Measurements from ENCODE around the gene METTL23. TPM values are rescaled to one million over a fixed set of nuclear protein-coding genes. Genes with fewer than 3 reads are reported as not detected.
A peak's percentile ranks its signal among the peaks of the same experiment; 100 is the strongest.

The METTL23 gene
- total RNA-seq, 2 experiments from 2014 or later, result 33.0 to 35.7 TPM

- Mint-ChIP-seq H3K36me3 (ENCODE audit: low read depth) (peaks cover 48% of the 10 kb centered on the region), H3K27ac (no peak overlapping the region), H3K9me3 (no peaks in the 10 kb centered on the region), H3K4me3 (no peak overlapping the region), H3K27me3 (no peaks in the 10 kb centered on the region), H3K4me1 (peaks cover 24% of the 10 kb centered on the region)
- ChIA-PET CTCF (interaction anchor here (0.9 to 1.5 kb wide), 3 partner anchors 9 to 44 kb away, joined by 3 to 7 read pairs (median 5); no protein-coding TSS in a partner anchor), POLR2A (no interaction called here)
- DNase-seq, result no peak
These were observed 21.2 kb downstream of the METTL23 start for GRCh38 chr17:76747716-76748363.

DNA sequence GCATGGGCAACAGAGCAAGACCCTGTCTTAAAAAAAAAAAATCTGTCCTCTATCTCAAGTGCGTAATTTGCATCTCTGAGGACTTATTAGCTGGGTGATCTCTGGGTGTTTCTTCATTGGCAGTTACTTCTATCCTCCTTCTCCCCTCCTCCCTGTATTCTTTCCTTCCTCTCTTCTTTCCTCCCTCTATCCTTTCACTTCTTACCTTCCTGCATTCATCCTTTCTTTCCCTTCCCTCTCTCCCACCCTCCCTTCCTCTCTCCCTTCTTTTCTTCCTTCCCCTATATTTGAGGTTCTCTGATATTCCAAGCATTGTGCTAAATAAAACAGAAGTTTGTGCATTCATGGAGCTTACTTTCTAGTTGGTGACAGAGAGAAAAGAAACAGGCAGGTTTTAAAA, 22.0 kb downstream of the METTL23 start:
- H3K4me1 Mint-ChIP-seq, result peaks cover 32% of the 10 kb centered on the region
- H3K4me3 Mint-ChIP-seq, result no peak overlapping the region
- CTCF ChIA-PET, result interaction anchor here (0.9 to 1.5 kb wide), 3 partner anchors 10 to 43 kb away, joined by 3 to 7 read pairs (median 5); no protein-coding TSS in a partner anchor
- POLR2A ChIA-PET, result no interaction called here
- H3K36me3 Mint-ChIP-seq (ENCODE audit: low read depth), result peaks cover 44% of the 10 kb centered on the region
- no peak for DNase-seq
- no peaks in the 10 kb centered on the region for H3K9me3 Mint-ChIP-seq
- H3K27me3 Mint-ChIP-seq, result no peaks in the 10 kb centered on the region
- H3K27ac Mint-ChIP-seq, result no peak overlapping the region

DNA sequence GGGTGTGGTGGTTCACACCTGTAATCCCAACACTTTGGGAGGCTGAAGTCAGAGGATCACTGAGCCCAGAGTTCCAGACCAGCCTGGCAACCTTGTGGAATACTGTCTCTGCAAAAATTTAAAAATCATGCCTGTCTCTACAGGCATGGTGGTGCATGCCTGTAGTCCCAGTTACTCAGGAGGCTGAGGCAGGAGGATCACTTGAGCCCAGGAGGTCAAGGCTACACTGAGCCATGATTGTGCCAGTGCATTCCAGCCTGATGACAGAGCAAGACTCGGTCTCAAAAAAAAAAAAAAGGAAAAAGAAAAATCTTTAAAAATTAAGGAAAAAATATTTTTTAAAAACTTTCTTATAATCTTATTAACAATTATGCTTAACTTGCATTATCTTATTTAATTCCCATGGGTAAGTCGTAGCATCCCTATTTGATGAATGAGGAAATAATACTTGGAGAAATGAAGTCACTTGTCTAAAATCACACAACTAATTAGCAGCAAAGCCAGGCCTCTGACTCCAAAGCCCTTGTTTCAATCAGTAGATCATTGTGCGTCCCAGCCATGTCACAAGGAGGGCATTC, 24.9 kb downstream of the METTL23 start:
- DNase-seq, result no peak
- POLR2A ChIA-PET, result interaction anchor here (0.6 kb wide), 1 partner anchor 24 kb away, joined by 5 read pairs; no protein-coding TSS in a partner anchor
- H3K4me3 Mint-ChIP-seq, result no peak overlapping the region
- no peaks in the 10 kb centered on the region for H3K9me3 Mint-ChIP-seq
- H3K36me3 Mint-ChIP-seq (ENCODE audit: low read depth), result peaks cover 23% of the 10 kb centered on the region
- H3K4me1 Mint-ChIP-seq, result peaks cover 29% of the 10 kb centered on the region
- no peaks in the 10 kb centered on the region for H3K27me3 Mint-ChIP-seq
- H3K27ac Mint-ChIP-seq, result peak overlapping the region; percentile 99
- CTCF ChIA-PET, result interaction anchor here (0.6 kb wide), 2 partner anchors 13 to 20 kb away, joined by 4 to 6 read pairs; no protein-coding TSS in a partner anchor

GRCh38 chr17:76752006-76752405, 25.4 kb downstream of the METTL23 start:
- peak; percentile 24 for DNase-seq
- Mint-ChIP-seq H3K27me3 (no peaks in the 10 kb centered on the region), H3K27ac (peak overlapping the region; percentile 99), H3K4me1 (peaks cover 29% of the 10 kb centered on the region), H3K4me3 (peak overlapping the region; percentile 84), H3K9me3 (no peaks in the 10 kb centered on the region), H3K36me3 (ENCODE audit: low read depth) (peaks cover 21% of the 10 kb centered on the region)
- CTCF ChIA-PET, result interaction anchor here (0.6 kb wide), 2 partner anchors 12 to 19 kb away, joined by 4 to 6 read pairs; no protein-coding TSS in a partner anchor
- POLR2A ChIA-PET, result interaction anchor here (0.6 kb wide), 1 partner anchor 24 kb away, joined by 5 read pairs; no protein-coding TSS in a partner anchor

DNA sequence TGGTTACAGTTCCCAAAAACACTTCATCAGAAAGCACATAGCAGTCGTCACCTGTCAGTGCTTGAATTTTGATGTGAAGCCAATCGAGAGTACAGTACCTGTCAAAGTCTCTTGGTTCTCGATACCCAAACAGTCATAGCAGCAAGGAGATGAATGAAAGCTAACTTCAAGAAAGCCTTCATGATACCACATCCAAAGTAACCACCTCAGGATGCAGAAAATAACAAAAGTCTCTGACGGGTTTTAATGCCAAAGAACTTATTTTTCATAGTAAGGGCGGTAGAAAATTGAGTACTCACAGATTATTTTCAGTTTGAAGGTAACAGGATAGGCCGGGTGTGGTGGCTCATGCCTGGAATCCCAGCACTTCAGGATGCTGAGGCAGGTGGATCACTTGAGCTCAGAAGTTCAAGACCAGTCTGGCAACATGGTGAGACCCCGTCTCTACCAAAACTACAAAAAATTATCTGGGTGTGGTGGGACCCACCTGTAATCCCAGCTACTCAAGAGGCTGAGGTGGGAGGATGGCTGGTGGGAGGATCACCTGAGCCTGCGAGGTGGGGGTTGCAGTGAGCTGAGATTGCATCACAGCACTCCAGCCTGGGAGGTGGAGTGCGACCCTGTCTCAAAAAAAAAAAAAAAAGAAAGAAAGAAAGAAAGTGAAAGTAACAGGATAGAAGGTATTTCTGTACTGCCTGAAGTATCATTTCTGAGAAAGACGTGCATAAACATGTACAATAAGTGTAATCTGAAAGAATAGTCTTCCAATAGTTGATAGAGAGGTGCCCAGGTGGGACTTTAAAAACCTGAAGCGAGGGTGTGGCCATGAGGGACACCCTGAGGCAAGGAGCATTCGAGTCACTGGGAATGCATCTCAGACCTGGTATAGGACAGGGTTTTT, 26.7 kb downstream of the METTL23 start:
- POLR2A ChIA-PET, result no interaction called here
- peak; percentile 53 for DNase-seq
- H3K4me3 Mint-ChIP-seq, result peak overlapping the region; percentile 84

GRCh38 chr17:76755285-76755684, 28.6 kb downstream of the METTL23 start:
- Mint-ChIP-seq H3K27me3 (no peaks in the 10 kb centered on the region), H3K4me3 (no peak overlapping the region), H3K9me3 (no peaks in the 10 kb centered on the region), H3K27ac (no peak overlapping the region), H3K4me1 (peaks cover 32% of the 10 kb centered on the region), H3K36me3 (ENCODE audit: low read depth) (peaks cover 19% of the 10 kb centered on the region)
- DNase-seq, result no peak
- CTCF ChIA-PET, result interaction anchor here (1.4 kb wide), 1 partner anchor 9 kb away, joined by 4 read pairs; no protein-coding TSS in a partner anchor
- POLR2A ChIA-PET, result no interaction called here

More for the DNA sequence above, 26.7 kb downstream of the METTL23 start:
- Mint-ChIP-seq H3K36me3 (ENCODE audit: low read depth) (peaks cover 25% of the 10 kb centered on the region), H3K27me3 (no peaks in the 10 kb centered on the region), H3K27ac (peak overlapping the region; percentile 99), H3K9me3 (no peaks in the 10 kb centered on the region), H3K4me1 (peaks cover 34% of the 10 kb centered on the region)
- CTCF ChIA-PET, result interaction anchor here (0.7 kb wide), 1 partner anchor 10 kb away, joined by 4 read pairs; no protein-coding TSS in a partner anchor

DNA sequence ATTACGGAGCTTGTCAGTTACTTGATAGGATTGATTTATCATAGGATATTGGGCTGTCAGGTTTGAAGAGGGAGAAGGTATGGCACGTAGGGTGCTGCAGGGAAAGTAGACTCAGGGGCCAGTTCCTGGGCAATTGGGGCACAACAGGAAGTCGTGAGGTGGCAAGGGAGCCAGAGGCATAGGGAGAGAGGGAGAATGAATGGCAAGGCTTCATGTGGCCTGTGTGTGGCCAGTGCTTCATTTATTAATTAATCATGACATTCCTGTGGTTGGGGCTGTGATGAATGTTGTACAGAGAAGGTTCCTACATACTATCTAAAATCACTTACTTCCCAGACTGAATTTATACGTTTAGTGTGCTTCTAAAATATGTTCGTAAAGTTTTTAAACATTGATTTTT, 30.6 kb downstream of the METTL23 start:
- Mint-ChIP-seq H3K27me3 (no peaks in the 10 kb centered on the region), H3K27ac (no peak overlapping the region), H3K4me3 (no peak overlapping the region), H3K36me3 (ENCODE audit: low read depth) (peaks cover 16% of the 10 kb centered on the region), H3K9me3 (no peaks in the 10 kb centered on the region), H3K4me1 (peaks cover 25% of the 10 kb centered on the region)
- ChIA-PET CTCF (no interaction called here), POLR2A (no interaction called here)
- DNase-seq, result no peak

DNA sequence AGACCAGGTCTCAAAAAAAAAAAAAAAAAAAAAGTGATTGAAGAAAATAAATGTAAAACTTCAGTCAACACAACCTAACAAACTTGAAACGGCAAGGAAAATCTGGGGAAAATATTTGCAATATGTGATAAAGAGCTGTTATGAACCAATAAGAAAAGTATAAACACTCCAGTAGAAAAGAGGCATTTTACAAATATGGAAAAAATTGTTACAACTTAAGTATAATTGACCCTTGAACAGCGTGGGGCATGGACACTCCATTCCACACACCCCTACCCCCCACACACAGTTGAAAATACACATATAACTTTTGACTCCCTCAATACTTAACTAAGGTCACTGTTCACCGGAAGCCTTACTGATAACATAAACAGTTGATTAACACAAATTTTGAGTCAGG, 31.9 kb downstream of the METTL23 start:
- H3K4me1 Mint-ChIP-seq, result peaks cover 13% of the 10 kb centered on the region
- H3K9me3 Mint-ChIP-seq, result no peaks in the 10 kb centered on the region
- no peak for DNase-seq
- no peak overlapping the region for H3K27ac Mint-ChIP-seq
- POLR2A ChIA-PET, result interaction anchor here (0.6 kb wide), 1 partner anchor 84 kb away, joined by 3 read pairs; no protein-coding TSS in a partner anchor
- peaks cover 19% of the 10 kb centered on the region for H3K36me3 Mint-ChIP-seq (ENCODE audit: low read depth)
- CTCF ChIA-PET, result interaction anchor here (1.2 kb wide), 1 partner anchor 62 kb away, joined by 3 read pairs; no protein-coding TSS in a partner anchor
- H3K4me3 Mint-ChIP-seq, result no peak overlapping the region
- no peaks in the 10 kb centered on the region for H3K27me3 Mint-ChIP-seq

GRCh38 chr17:76772842-76773525, 46.3 kb downstream of the METTL23 start:
- Mint-ChIP-seq H3K36me3 (ENCODE audit: low read depth) (peaks cover 46% of the 10 kb centered on the region), H3K4me3 (peak overlapping the region; percentile 35), H3K27me3 (no peaks in the 10 kb centered on the region), H3K4me1 (peaks cover 30% of the 10 kb centered on the region), H3K27ac (peak overlapping the region; percentile 83), H3K9me3 (peaks cover 3% of the 10 kb centered on the region)
- ChIA-PET POLR2A (no interaction called here), CTCF (interaction anchor here (0.6 to 0.8 kb wide), 2 partner anchors 34 to 1437 kb away, joined by 3 to 5 read pairs; no protein-coding TSS in a partner anchor)
- peak; percentile 24 for DNase-seq

- Mint-ChIP-seq H3K9me3 (no peaks in the 10 kb centered on the region), H3K36me3 (ENCODE audit: low read depth) (peaks cover 44% of the 10 kb centered on the region), H3K27ac (no peak overlapping the region), H3K27me3 (no peaks in the 10 kb centered on the region), H3K4me1 (peaks cover 24% of the 10 kb centered on the region), H3K4me3 (no peak overlapping the region)
- ChIA-PET POLR2A (no interaction called here), CTCF (no interaction called here)
- no peak for DNase-seq
These were observed 48.5 kb downstream of the METTL23 start for GRCh38 chr17:76775021-76775600.

GRCh38 chr17:76781056-76781982, 54.7 kb downstream of the METTL23 start:
- H3K27me3 Mint-ChIP-seq, result no peaks in the 10 kb centered on the region
- H3K4me3 Mint-ChIP-seq, result no peak overlapping the region
- POLR2A ChIA-PET, result no interaction called here
- peak; percentile 20 for DNase-seq
- H3K9me3 Mint-ChIP-seq, result no peaks in the 10 kb centered on the region
- no peak overlapping the region for H3K27ac Mint-ChIP-seq
- CTCF ChIA-PET, result interaction anchor here (0.6 to 1.1 kb wide), 2 partner anchors 57 to 65 kb away, joined by 3 read pairs; no protein-coding TSS in a partner anchor
- peaks cover 13% of the 10 kb centered on the region for H3K36me3 Mint-ChIP-seq (ENCODE audit: low read depth)
- peaks cover 5% of the 10 kb centered on the region for H3K4me1 Mint-ChIP-seq
